GM12878 (cell line): ENCODE results near the gene PLPPR2. TPM values are rescaled to one million over a fixed set of nuclear protein-coding genes. Genes with fewer than 3 reads are reported as not detected.

ENCODE experiments used
- ATAC-seq: fragments of 200-7000 bp; cut with Tn5 transposase; 3 replicates; pipeline ENCODE4 v1.9.1; 2020; ENCODE audit warnings: mild to moderate bottlenecking, moderate library complexity
- BruUV-seq: library from RNA; stranded (reverse); fragments of 400-500 nt; replicated peaks from 2 replicates; lab custom pipeline; 2021; lab: Mats Ljungman, UMichigan
- CTCF ChIA-PET: fragments of 300-600 bp; sonication (Branson Sonifier 250); formaldehyde crosslinking; extraction: SDS; loops from one replicate; lab custom pipeline; 2021; ENCODE audit warnings: inconsistent platforms; lab: Yijun Ruan, JAX
- POLR2A ChIA-PET: fragments of 350-600 bp; formaldehyde crosslinking; extraction: SDS; loops from one replicate; lab custom pipeline; 2021; ENCODE audit warnings: inconsistent platforms; lab: Charles Lee
- RAD21 ChIA-PET: fragments of 300-600 bp; sonication (Branson Sonifier 250); formaldehyde crosslinking; loops from one replicate; lab custom pipeline; 2023; ENCODE audit warnings: antibody characterized with exemption; ENCODE audit not compliant: unreplicated experiment; lab: Charles Lee
- SMC1A ChIA-PET: fragments of 300-600 bp; sonication (Branson Sonifier 250); formaldehyde crosslinking; loops from one replicate; lab custom pipeline; 2023; ENCODE audit not compliant: unreplicated experiment, uncharacterized antibody; lab: Charles Lee
- DNase-seq: peaks from one replicate; pipeline ENCODE4 v3.0.0-alpha.2; 2011; ENCODE audit warnings: low read depth, low spot score
- FAIRE-seq: peaks from 3 replicates; lab custom pipeline; 2011; peaks lifted over from hg19 to GRCh38; lab: Jason Lieb, UNC
- H2AFZ ChIP-seq: 2 replicates; pipeline ENCODE4 v1.6.0; 2011; ENCODE audit warnings: low read depth, low read length, control low read depth; ENCODE audit not compliant: control insufficient read depth
- H3K27ac ChIP-seq: 2 replicates; pipeline ENCODE4 v1.5.1; 2011; ENCODE audit warnings: control low read depth; ENCODE audit not compliant: control insufficient read depth, insufficient read depth
- H3K27me3 ChIP-seq, 2 experiments: replicated peaks in 1 of 2; 2 replicates each; pipeline versions ENCODE4 v1.6.0 to v1.6.1; 2011; ENCODE audit warnings: low read length in 1 of 2; ENCODE audit not compliant: control insufficient read depth in 2 of 2, insufficient read depth in 2 of 2
- H3K36me3 ChIP-seq, 2 experiments: 2 replicates each; pipeline ENCODE4 v1.5.1; 2011; ENCODE audit warnings: low read length in 1 of 2; ENCODE audit not compliant: control insufficient read depth in 2 of 2, insufficient read depth in 2 of 2
- H3K4me1 ChIP-seq: 2 replicates; pipeline ENCODE4 v1.6.1; 2011; ENCODE audit warnings: mild to moderate bottlenecking, low read length, moderate library complexity, mixed read lengths; ENCODE audit not compliant: control insufficient read depth, insufficient read depth
- H3K4me2 ChIP-seq: 2 replicates; pipeline ENCODE4 v1.6.0; 2011; ENCODE audit warnings: control low read depth; ENCODE audit not compliant: control insufficient read depth, insufficient read depth
- H3K4me3 ChIP-seq: fragments of 200-600 bp; sonication (generic); 2 replicates; pipeline ENCODE4 v1.5.1; 2016
- H3K79me2 ChIP-seq: 2 replicates; pipeline ENCODE4 v1.6.0; 2011; ENCODE audit warnings: low read length; ENCODE audit not compliant: control insufficient read depth, insufficient read depth
- H3K9ac ChIP-seq: 2 replicates; pipeline ENCODE4 v1.8.0; 2011; ENCODE audit warnings: low read length, control low read depth, mixed read lengths; ENCODE audit not compliant: control insufficient read depth, insufficient read depth
- H3K9me3 ChIP-seq: replicated peaks from 3 replicates; pipeline ENCODE4 v1.5.1; 2011; ENCODE audit warnings: mild to moderate bottlenecking, low read length; ENCODE audit not compliant: control insufficient read depth, insufficient read depth
- H4K20me1 ChIP-seq: 2 replicates; pipeline ENCODE4 v1.6.0; 2011; ENCODE audit not compliant: control insufficient read depth, insufficient read depth
- CBX5 ChIP-seq: sonication (generic); IDR thresholded peaks from 2 replicates; pipeline ENCODE4 v1.6.1; 2016; ENCODE audit warnings: low read depth, moderate library complexity, mild to moderate bottlenecking, inconsistent platforms
- IKZF1 ChIP-seq: fragments of 450-650 bp; conservative IDR thresholded peaks from 2 replicates; pipeline ENCODE4 v1.6.1; 2017; ENCODE audit warnings: antibody characterized with exemption, mild to moderate bottlenecking
- IRF3 ChIP-seq: fragments of 450-650 bp; IDR thresholded peaks from 2 replicates; pipeline ENCODE4 v1.6.1; 2014; ENCODE audit warnings: mild to moderate bottlenecking
- NR2C1 ChIP-seq: fragments of 450-650 bp; IDR thresholded peaks from 2 replicates; pipeline ENCODE4 v1.6.1; 2017; ENCODE audit warnings: antibody characterized with exemption, mild to moderate bottlenecking, moderate library complexity
- NR2F1 ChIP-seq: fragments of 450-650 bp; conservative IDR thresholded peaks from 2 replicates; pipeline ENCODE4 v1.6.1; 2017; ENCODE audit warnings: mild to moderate bottlenecking
- RUNX3 ChIP-seq: IDR thresholded peaks from 2 replicates; pipeline ENCODE4 v1.6.1; 2012; ENCODE audit warnings: low read length, inconsistent platforms
- SIX5 ChIP-seq: IDR thresholded peaks from 2 replicates; pipeline ENCODE4 v1.6.1; 2011; ENCODE audit warnings: mild to moderate bottlenecking, low read depth, low read length, moderate library complexity; ENCODE audit not compliant: severe bottlenecking
- STAT3 ChIP-seq: IDR thresholded peaks from 2 replicates; pipeline ENCODE4 v1.6.1; 2011; ENCODE audit warnings: low read depth, low read length, improper control_type of control experiment
- SUZ12 ChIP-seq: fragments of 200-600 bp; sonication (generic); IDR thresholded peaks from one replicate; pipeline ENCODE4 v1.6.1; 2018; ENCODE audit warnings: antibody characterized with exemption, mild to moderate bottlenecking; ENCODE audit not compliant: unreplicated experiment
- ZNF207 ChIP-seq: fragments of 450-650 bp; IDR thresholded peaks from 2 replicates; pipeline ENCODE4 v1.6.1; 2014; ENCODE audit warnings: antibody characterized with exemption, mild to moderate bottlenecking, borderline replicate concordance
- WGBS: methylation state at CpG from one replicate; pipeline ENCODE4 v1.1.6; 2016; ENCODE audit warnings: low lambda C conversion rate; ENCODE audit not compliant: insufficient replicate concordance, insufficient coverage; ENCODE audit errors: missing lambda C conversion rate; 5-methylcytosine and 5-hydroxymethylcytosine counted together
- in situ Hi-C: fragments of 300-500 bp; cut with MboI; formaldehyde crosslinking; loops from 9 replicates; pipeline ENCODE4 v1.14.3; 2018; ENCODE audit warnings: mixed read lengths
- intact Hi-C: fragments of 100-400 bp; cut with micrococcal nuclease; formaldehyde crosslinking; loops from one replicate; pipeline ENCODE4 v1.14.2; 2022; ENCODE audit not compliant: unreplicated experiment
- polyA plus RNA-seq, 11 experiments: library from polyadenylated mRNA; depleted of rRNA in 4 of 11; unstranded in 6 of 11; stranded (reverse) in 5 of 11; fragments of >200 nt; fragmentation: Nextera tagmentation in 4 of 11; fragmentation: Illumina TruSeq in 1 of 11; extraction: Ambion mirVana in 4 of 11; extraction: Trizol in 1 of 11; gene quantifications; 1 replicate in 1 of 11; 2 replicates in 10 of 11; pipeline versions ENCODE4 v1.2.1 to v1.2.3, GENCODE V29; 2011 to 2016; ENCODE audit warnings: inconsistent platforms in 2 of 11, missing spikeins in 2 of 11, low read depth in 1 of 11
- total RNA-seq, 4 experiments: library from RNA; depleted of rRNA in 3 of 4; stranded (reverse); fragments of >200 nt in 3 of 4; fragmentation: Illumina TruSeq in 1 of 4; extraction: Trizol in 1 of 4; gene quantifications; 2 replicates each; pipeline versions ENCODE4 v1.2.1 to v1.2.3, GENCODE V29; 2013 to 2021

Gene PLPPR2
- total and polyA plus RNA-seq, 10 of the 15 experiments (the other 5 are each of a cell fraction or from before 2014, with no cell fraction given) = 0.09 to 2.8 (median 0.70) TPM

GRCh38 chr19:11400798-11401197 is 45.6 kb downstream of the PLPPR2 start:
- Histone ChIP-seq H3K27ac (no peak overlapping the region), H3K27me3 (no peaks in the 10 kb centered on the region), H2AFZ (no peak overlapping the region), H3K9me3 (no peaks in the 10 kb centered on the region), H3K9ac (no peak overlapping the region), H3K4me1 (no peaks in the 10 kb centered on the region), H3K79me2 (no peaks in the 10 kb centered on the region), H3K4me2 (no peak overlapping the region), H4K20me1 (no peaks in the 10 kb centered on the region), H3K4me3 (no peak overlapping the region), H3K36me3 (no peaks in the 10 kb centered on the region)
- POLR2A ChIA-PET = no interaction called here
- TF ChIP-seq RUNX3 (no peak), IRF3 (no peak), STAT3 (no peak), CBX5 (no peak), NR2C1 (peak; percentile 32; the same call in 1 of the 2 replicates), NR2F1 (peak; percentile 68; the same call in 1 of the 2 replicates), IKZF1 (no peak), SUZ12 (no peak), ZNF207 (no peak), SIX5 (no peak)
- CTCF ChIA-PET = no interaction called here
- RAD21 ChIA-PET = no interaction called here
- SMC1A ChIA-PET = no interaction called here
- in situ Hi-C loops = no loop called here
- BruUV-seq = no TSS peak
- intact Hi-C loops = no loop called here
- FAIRE-seq = no peak
- 31% methylated on average over 1 of the region's 1 CpG for WGBS
- no peak for DNase-seq
- no peak for ATAC-seq
